DND-41 (cell line): ENCODE results near the gene KRT32.

Experiments
- ATAC-seq: fragments of 200-7000 bp; cut with Tn5 transposase; 3 replicates; pipeline ENCODE4 v1.9.1; 2021; ENCODE audit warnings: low read depth; ENCODE audit not compliant: insufficient read depth
- DNase-seq: peaks from one replicate; pipeline ENCODE4 v3.0.0-alpha.2; 2020
- H2AFZ ChIP-seq: 2 replicates; pipeline ENCODE4 v1.6.0; 2012; ENCODE audit warnings: low read depth, low read length
- H3K27ac ChIP-seq: 2 replicates; pipeline ENCODE4 v1.5.1; 2012; ENCODE audit warnings: low read length, inconsistent platforms
- H3K27me3 ChIP-seq: fragments of 200-600 bp; sonication (generic); 2 replicates; pipeline ENCODE4 v1.6.0; 2012; ENCODE audit warnings: low read length, mild to moderate bottlenecking, inconsistent platforms; ENCODE audit not compliant: insufficient read depth, poor library complexity
- H3K36me3 ChIP-seq: 2 replicates; pipeline ENCODE4 v1.5.1; 2012; ENCODE audit warnings: low read length, inconsistent platforms; ENCODE audit not compliant: insufficient read depth
- H3K4me1 ChIP-seq: 2 replicates; pipeline ENCODE4 v1.5.1; 2012; ENCODE audit warnings: mild to moderate bottlenecking, low read length; ENCODE audit not compliant: insufficient read depth
- H3K4me2 ChIP-seq: 2 replicates; pipeline ENCODE4 v1.6.0; 2012; ENCODE audit warnings: mild to moderate bottlenecking, moderate library complexity, low read length, inconsistent platforms; ENCODE audit not compliant: insufficient read depth
- H3K4me3 ChIP-seq, 2 experiments: fragments of 200-600 bp in 1 of 2; shearing (Covaris generic) in 1 of 2; 2 replicates each; pipeline ENCODE4 v1.5.1; 2012 to 2016; ENCODE audit warnings: inconsistent platforms in 2 of 2, low read length in 2 of 2, mild to moderate bottlenecking in 2 of 2, low read depth in 1 of 2, moderate library complexity in 1 of 2
- H3K79me2 ChIP-seq: 2 replicates; pipeline ENCODE4 v1.6.0; 2012; ENCODE audit warnings: low read length, inconsistent platforms; ENCODE audit not compliant: insufficient read depth
- H3K9ac ChIP-seq: 2 replicates; pipeline ENCODE4 v1.6.0; 2012; ENCODE audit warnings: low read depth, mild to moderate bottlenecking, inconsistent platforms, low read length, moderate library complexity
- H3K9me3 ChIP-seq: 2 replicates; pipeline ENCODE4 v1.5.1; 2012; ENCODE audit warnings: low read length, moderate library complexity, mild to moderate bottlenecking, inconsistent platforms; ENCODE audit not compliant: insufficient read depth, severe bottlenecking
- H4K20me1 ChIP-seq: 2 replicates; pipeline ENCODE4 v1.6.0; 2012; ENCODE audit warnings: low read length; ENCODE audit not compliant: insufficient read depth
- CTCF ChIP-seq: IDR thresholded peaks from 2 replicates; pipeline ENCODE4 v1.5.1; 2012; ENCODE audit warnings: borderline replicate concordance, low read length, moderate library complexity, mild to moderate bottlenecking; ENCODE audit not compliant: poor library complexity, severe bottlenecking; ENCODE audit errors: extremely low read depth
- EZH2 ChIP-seq: IDR thresholded peaks from 3 replicates; pipeline ENCODE4 v1.6.1; 2012; ENCODE audit warnings: borderline replicate concordance, low read depth, mild to moderate bottlenecking, moderate library complexity, low read length, inconsistent platforms; ENCODE audit not compliant: severe bottlenecking

The KRT32 gene

GRCh38 chr17:41491476-41491875 is 24.3 kb upstream of the KRT32 start:
- Histone ChIP-seq H3K4me2 (no peak overlapping the region), H2AFZ (no peak overlapping the region), H3K4me3 (no peak overlapping the region), H3K79me2 (no peaks in the 10 kb centered on the region), H3K27me3 (peaks cover 16% of the 10 kb centered on the region), H3K9me3 (no peaks in the 10 kb centered on the region), H3K9ac (no peak overlapping the region), H3K36me3 (no peaks in the 10 kb centered on the region), H3K4me1 (no peaks in the 10 kb centered on the region), H3K27ac (no peak overlapping the region), H4K20me1 (no peaks in the 10 kb centered on the region)
- ATAC-seq: no peak
- no peak for DNase-seq
- TF ChIP-seq CTCF: no peak
- TF ChIP-seq EZH2: no peak

GRCh38 chr17:41490000-41490990 is 23.1 kb upstream of the KRT32 start:
- DNase-seq (no peak), ATAC-seq (no peak)
- Histone ChIP-seq H3K27me3 (peaks cover 16% of the 10 kb centered on the region), H3K9ac (no peak overlapping the region), H3K27ac (no peak overlapping the region), H3K36me3 (no peaks in the 10 kb centered on the region), H3K4me3 (no peak overlapping the region), H3K79me2 (no peaks in the 10 kb centered on the region), H3K9me3 (no peaks in the 10 kb centered on the region), H2AFZ (no peak overlapping the region), H3K4me2 (no peak overlapping the region), H4K20me1 (no peaks in the 10 kb centered on the region), H3K4me1 (no peaks in the 10 kb centered on the region)
- TF ChIP-seq CTCF (no peak), EZH2 (no peak)

- H3K36me3 ChIP-seq: no peaks in the 10 kb centered on the region
- peaks cover 16% of the 10 kb centered on the region for H3K27me3 ChIP-seq
- DNase-seq (no peak), ATAC-seq (no peak)
- no peaks in the 10 kb centered on the region for H3K9me3 ChIP-seq
- no peaks in the 10 kb centered on the region for H3K4me1 ChIP-seq
- H3K79me2 ChIP-seq: no peaks in the 10 kb centered on the region
- no peaks in the 10 kb centered on the region for H4K20me1 ChIP-seq
- TF ChIP-seq CTCF: no peak
- no peak for TF ChIP-seq EZH2
- no peak within 1 kb of the TSS for H3K9ac ChIP-seq
- no peak within 1 kb of the TSS for H2AFZ ChIP-seq
- no peak within 1 kb of the TSS for H3K4me3 ChIP-seq
- no peak within 1 kb of the TSS for H3K4me2 ChIP-seq
- no peak within 1 kb of the TSS for H3K27ac ChIP-seq
These were observed 22.3 kb upstream of the KRT32 start, which contains the start of gene KRT36 for GRCh38 chr17:41489531-41489930. Gene KRT36, minus strand, starts transcription at chr17:41489910. Its CDS starts 46 bp downstream, at chr17:41489864.
